ENCODE data around the gene ITPK1.
A peak's percentile ranks its signal among the peaks of the same experiment; 100 is the strongest.

ITPK1 gene

DNA sequence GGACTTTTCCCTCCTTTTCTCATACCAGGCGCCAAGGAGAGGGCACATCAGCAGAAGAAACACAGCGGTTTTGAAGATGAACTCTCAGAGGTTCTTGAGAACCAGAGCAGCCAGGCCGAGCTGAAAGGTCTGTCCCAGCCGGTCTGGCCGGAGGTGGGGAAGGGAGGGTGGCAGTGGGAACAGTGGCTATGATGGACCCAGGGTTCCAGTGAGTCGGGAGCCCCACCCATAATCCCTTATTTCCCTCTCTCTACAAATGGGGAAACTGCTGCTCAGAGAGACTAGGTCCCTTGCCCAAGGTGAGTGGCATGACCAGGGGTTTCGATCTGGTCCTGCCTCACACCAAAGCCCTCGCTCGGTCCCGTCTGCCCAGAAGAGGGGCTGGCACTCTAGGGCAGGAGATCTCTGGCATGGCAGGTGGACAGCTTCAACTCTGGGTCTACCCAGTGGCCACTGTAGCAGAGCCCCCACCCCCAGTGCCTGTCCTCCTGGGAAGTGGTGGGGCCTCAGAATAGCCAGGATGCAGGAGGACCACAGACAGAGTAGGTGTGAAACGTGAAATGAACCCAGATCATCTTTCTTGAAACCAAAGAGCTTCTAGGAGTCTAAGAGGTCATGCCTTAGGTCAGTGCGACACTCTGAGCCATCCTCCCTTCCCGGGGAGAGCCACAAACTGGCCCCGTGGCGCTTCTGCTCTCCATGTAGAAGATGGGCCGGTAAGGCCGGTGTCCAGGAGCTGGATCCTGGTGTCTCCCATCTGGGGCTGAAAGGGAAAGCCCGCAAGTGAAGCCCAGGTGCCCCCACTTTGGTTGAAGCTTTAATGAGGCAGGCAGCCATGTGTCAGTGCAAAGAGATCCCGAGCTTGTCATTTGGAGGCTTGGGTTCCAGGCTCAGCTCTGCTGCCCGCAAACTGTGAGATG, 185.8 kb downstream of the ITPK1 start:
- DNase-seq: no peak
- Mint-ChIP-seq H3K27ac (no peak overlapping the region), H3K4me1 (ENCODE audit: low read depth in 2 of 2) (no peaks in the 10 kb centered on the region), H3K4me3 (no peak overlapping the region), H3K36me3 (ENCODE audit: insufficient read depth) (peaks cover 3% of the 10 kb centered on the region), H3K27me3 (peaks cover 8 to 18% of the 10 kb centered on the region in 2 donors), H3K9me3 (no peaks in the 10 kb centered on the region)
- ATAC-seq (replicated peaks): no peak

- Mint-ChIP-seq H3K9me3 (no peaks in the 10 kb centered on the region), H3K27me3 (peaks cover 12 to 27% of the 10 kb centered on the region in 2 donors), H3K4me3 (no peak overlapping the region), H3K4me1 (ENCODE audit: low read depth in 2 of 2) (peaks cover 1% of the 10 kb centered on the region in 2 donors), H3K36me3 (ENCODE audit: insufficient read depth) (peaks cover 2% of the 10 kb centered on the region), H3K27ac (no peak overlapping the region)
- DNase-seq (no peak), ATAC-seq (replicated peaks) (no peak)
These were observed 186.6 kb downstream of the ITPK1 start for GRCh38 chr14:92928961-92929688.

GRCh38 chr14:92928258-92928629, 187.5 kb downstream of the ITPK1 start:
- Mint-ChIP-seq H3K4me1 (ENCODE audit: low read depth in 2 of 2) (peaks cover 3 to 4% of the 10 kb centered on the region in 2 donors), H3K9me3 (no peaks in the 10 kb centered on the region), H3K27me3 (peaks cover 12 to 34% of the 10 kb centered on the region in 2 donors), H3K27ac (no peak overlapping the region), H3K4me3 (no peak overlapping the region), H3K36me3 (ENCODE audit: insufficient read depth) (no peaks in the 10 kb centered on the region)
- ATAC-seq (replicated peaks): no peak
- no peak for DNase-seq

DNA sequence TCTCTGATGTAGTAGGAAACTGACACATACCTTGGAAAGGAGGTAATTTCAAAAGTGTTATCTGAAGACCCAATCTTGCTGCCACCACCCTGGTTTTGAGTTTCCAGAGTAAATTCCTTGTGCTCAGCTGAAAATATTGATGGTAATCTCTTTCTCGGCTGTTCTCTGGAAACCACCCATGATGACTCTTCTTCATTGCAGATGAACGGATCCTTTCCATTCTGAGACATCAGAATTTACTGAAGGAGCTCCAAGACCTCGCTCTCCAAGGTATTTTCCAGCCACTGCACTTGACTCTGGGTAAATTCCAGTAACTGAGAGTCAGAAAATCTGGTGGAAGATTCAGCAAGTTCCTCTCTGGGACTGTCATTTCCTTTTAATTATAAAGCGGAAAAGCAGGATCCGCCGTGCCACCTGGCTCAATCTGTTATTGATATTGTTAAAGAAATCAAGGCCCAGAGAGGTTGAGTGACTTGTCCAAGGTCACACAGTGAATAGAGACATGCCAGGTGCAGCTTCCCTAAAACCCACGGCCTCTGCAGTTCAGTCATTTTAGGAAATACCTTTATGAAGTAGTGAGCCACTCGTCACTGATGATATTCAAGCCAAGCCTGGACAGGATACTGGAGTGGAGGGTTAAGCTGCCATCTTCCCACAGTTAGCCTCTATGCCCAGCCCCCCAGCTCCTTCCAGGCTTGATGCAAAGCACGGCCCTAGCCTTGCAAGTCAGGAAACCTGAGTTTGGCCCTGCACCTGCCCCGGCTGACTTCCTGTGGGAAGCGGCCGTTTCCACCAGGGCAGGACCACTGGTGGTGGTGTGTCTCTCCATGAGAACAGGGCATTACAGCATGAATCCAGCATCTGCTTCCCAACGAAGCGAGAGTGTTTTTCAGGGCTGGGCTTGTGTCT, 188.1 kb downstream of the ITPK1 start:
- H3K36me3 Mint-ChIP-seq (ENCODE audit: insufficient read depth): no peaks in the 10 kb centered on the region
- no peak overlapping the region for H3K27ac Mint-ChIP-seq
- ATAC-seq (replicated peaks) (no peak), DNase-seq (no peak)
- peaks cover 3 to 5% of the 10 kb centered on the region in 2 donors for H3K4me1 Mint-ChIP-seq (ENCODE audit: low read depth in 2 of 2)
- H3K9me3 Mint-ChIP-seq: peaks cover 0 to under 1% of the 10 kb centered on the region in 2 donors
- H3K27me3 Mint-ChIP-seq: peaks cover 12 to 37% of the 10 kb centered on the region in 2 donors
- no peak overlapping the region for H3K4me3 Mint-ChIP-seq

DNA sequence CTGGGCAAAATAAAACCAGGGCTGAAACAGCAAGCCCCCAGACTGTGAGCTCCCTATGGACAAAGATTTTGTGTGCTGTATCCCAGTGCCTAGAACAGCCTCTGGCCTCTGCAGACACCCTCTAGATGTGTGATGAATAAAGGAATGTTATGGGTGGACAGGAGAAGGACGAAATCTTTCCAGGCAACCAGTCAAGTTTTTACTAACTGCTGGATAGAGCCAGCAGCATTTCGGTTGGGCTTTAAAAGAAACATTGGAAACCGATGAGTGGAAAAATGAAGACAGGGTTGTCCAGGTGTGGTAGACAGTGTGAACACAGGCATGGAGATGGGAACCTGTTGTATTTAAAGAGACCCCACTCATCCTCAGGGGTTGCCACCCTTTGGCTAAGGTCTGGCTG, 188.8 kb downstream of the ITPK1 start:
- Mint-ChIP-seq H3K4me3 (no peak overlapping the region), H3K4me1 (ENCODE audit: low read depth in 2 of 2) (peaks cover 5 to 7% of the 10 kb centered on the region in 2 donors), H3K9me3 (peaks cover 0 to 3% of the 10 kb centered on the region in 2 donors), H3K27me3 (peaks cover 13 to 44% of the 10 kb centered on the region in 2 donors), H3K27ac (no peak overlapping the region), H3K36me3 (ENCODE audit: insufficient read depth) (no peaks in the 10 kb centered on the region)
- DNase-seq (no peak), ATAC-seq (replicated peaks) (no peak)

DNA sequence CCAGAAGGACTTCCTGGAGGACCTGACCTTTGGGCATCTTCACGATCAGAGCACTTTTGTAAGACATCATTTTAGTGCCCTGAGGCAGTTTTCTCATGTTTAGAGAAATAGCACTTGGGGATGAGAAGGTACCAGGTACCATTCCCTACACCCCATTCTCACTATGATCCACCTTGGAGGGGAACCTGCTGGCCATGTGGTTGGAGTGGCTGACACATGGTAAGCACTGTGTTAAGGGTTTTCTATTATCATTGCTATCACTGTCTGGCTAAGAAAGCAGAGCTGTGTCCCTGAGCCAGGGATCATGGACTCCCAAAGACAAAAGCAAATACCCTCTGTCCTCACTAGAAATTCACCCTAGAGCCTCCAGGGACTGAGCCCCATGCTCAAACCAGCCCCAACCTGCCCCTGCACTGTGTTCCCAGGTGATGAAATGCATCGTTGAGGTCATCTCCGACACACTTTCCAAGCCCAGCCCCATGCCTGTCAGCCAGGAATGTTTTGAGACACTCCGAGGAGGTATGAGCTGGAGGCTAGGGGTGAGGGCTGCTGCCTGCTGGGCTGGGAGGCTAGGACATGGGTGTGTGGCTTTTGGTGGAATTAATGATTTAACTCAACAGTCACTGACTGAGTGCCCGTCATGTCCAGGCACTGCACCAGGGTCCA, 189.4 kb downstream of the ITPK1 start:
- Mint-ChIP-seq H3K4me3 (no peak overlapping the region), H3K27me3 (peaks cover 19 to 50% of the 10 kb centered on the region in 2 donors), H3K9me3 (peaks cover 0 to 3% of the 10 kb centered on the region in 2 donors), H3K4me1 (ENCODE audit: low read depth in 2 of 2) (peaks cover 5 to 7% of the 10 kb centered on the region in 2 donors), H3K27ac (no peak overlapping the region), H3K36me3 (ENCODE audit: insufficient read depth) (peaks cover under 1% of the 10 kb centered on the region)
- DNase-seq: no peak
- no peak for ATAC-seq (replicated peaks)

- Mint-ChIP-seq H3K4me1 (ENCODE audit: low read depth in 2 of 2) (peaks cover 5 to 7% of the 10 kb centered on the region in 2 donors), H3K4me3 (no peak overlapping the region), H3K27me3 (peaks cover 24 to 57% of the 10 kb centered on the region in 2 donors), H3K36me3 (ENCODE audit: insufficient read depth) (peaks cover 3% of the 10 kb centered on the region), H3K9me3 (peaks cover 0 to 3% of the 10 kb centered on the region in 2 donors), H3K27ac (peak overlapping the region in 1 of 2 donors; percentile 55)
- ATAC-seq (replicated peaks) (no peak), DNase-seq (no peak)
These were observed 190.3 kb downstream of the ITPK1 start for GRCh38 chr14:92925446-92925845.

DNA sequence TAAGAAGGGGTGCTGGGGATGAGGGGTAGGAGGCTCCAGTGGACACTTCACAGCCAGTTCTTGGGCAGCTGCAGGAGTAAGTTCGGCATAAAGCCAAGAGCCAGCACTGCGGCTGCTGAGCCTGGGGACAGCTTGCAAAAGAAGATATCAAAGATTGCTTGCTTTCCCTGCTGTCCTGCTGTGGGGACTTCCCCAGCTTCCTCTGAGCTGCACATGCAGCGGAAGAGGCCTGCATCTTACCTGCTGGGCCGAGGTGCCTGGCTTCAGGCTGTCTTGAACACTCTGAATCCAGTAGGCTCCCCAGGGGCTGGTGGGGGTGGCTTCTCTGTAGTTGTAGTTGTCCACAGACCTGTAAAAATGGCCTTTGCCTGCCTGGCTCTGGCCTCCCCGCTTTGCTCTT, 191.5 kb downstream of the ITPK1 start:
- no peak overlapping the region for H3K4me3 Mint-ChIP-seq
- H3K9me3 Mint-ChIP-seq: peaks cover 0 to 3% of the 10 kb centered on the region in 2 donors
- ATAC-seq (replicated peaks) (no peak), DNase-seq (no peak)
- peaks cover 3% of the 10 kb centered on the region for H3K36me3 Mint-ChIP-seq (ENCODE audit: insufficient read depth)
- H3K27me3 Mint-ChIP-seq: peaks cover 24 to 59% of the 10 kb centered on the region in 2 donors
- no peak overlapping the region for H3K27ac Mint-ChIP-seq
- H3K4me1 Mint-ChIP-seq (ENCODE audit: low read depth in 2 of 2): peaks cover 5 to 7% of the 10 kb centered on the region in 2 donors

GRCh38 chr14:92923744-92924103, 192.0 kb downstream of the ITPK1 start:
- DNase-seq: no peak
- Mint-ChIP-seq H3K27ac (no peak overlapping the region), H3K9me3 (peaks cover 0 to 3% of the 10 kb centered on the region in 2 donors), H3K36me3 (ENCODE audit: insufficient read depth) (peaks cover 3% of the 10 kb centered on the region), H3K27me3 (peaks cover 24 to 65% of the 10 kb centered on the region in 2 donors), H3K4me3 (no peak overlapping the region), H3K4me1 (ENCODE audit: low read depth in 2 of 2) (peaks cover 5 to 7% of the 10 kb centered on the region in 2 donors)
- no peak for ATAC-seq (replicated peaks)

DNA sequence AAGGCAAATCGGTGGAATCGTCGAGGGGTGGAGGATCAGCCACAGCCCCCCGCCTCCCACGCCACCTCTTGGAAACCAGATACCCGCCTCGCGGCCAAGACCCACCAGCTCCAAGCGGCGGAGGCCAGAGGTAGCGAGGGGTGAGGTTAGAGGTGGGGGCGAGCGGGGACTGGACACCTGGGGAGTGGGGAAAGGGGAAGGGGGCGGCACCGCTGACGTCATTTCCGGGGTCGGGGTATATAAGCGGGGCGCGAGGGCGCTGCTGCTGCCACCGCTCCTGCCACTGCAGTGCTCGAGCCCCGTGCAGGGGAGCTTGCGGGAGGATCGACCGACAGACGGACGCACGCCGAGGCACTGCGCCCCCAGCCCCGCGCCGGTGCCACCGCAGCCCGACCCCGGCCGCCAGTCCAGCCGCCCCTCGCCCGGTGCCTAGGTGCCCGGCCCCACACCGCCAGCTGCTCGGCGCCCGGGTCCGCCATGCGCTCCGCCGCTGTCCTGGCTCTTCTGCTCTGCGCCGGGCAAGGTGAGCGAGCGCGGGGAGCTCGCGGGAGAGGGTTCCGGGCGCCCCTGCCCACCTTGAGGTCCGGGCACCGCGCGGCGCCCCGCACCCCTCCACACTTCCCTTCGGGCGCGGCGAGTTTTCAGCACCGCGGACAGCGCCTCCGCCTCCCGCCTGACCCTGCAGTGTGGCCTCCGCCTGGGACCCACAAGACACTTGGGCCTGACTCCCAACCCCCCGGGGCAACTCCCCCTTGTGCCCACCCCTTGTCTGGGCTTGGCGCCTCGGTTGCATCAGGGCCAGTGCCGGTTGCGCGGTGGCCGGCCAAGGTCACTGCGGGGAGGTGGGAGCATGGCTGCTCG, 192.6 kb downstream of the ITPK1 start, which contains the start of gene CHGA:
Gene CHGA (plus strand): TSS at position 268 of the 861 bp plus-strand sequence. CDS start 210 bp downstream, at position 478.
- H3K27me3 Mint-ChIP-seq: peaks cover 25 to 70% of the 10 kb centered on the region in 2 donors
- peaks cover 3% of the 10 kb centered on the region for H3K36me3 Mint-ChIP-seq (ENCODE audit: insufficient read depth)
- peaks cover 5 to 7% of the 10 kb centered on the region in 2 donors for H3K4me1 Mint-ChIP-seq (ENCODE audit: low read depth in 2 of 2)
- peak; percentile 61 for ATAC-seq (replicated peaks)
- H3K9me3 Mint-ChIP-seq: peaks cover 0 to 3% of the 10 kb centered on the region in 2 donors
- H3K4me3 Mint-ChIP-seq: no peak within 1 kb of the TSS
- DNase-seq: peak; percentile 15 to 30 (median 18)
- no peak within 1 kb of the TSS for H3K27ac Mint-ChIP-seq

- H3K4me1 Mint-ChIP-seq (ENCODE audit: low read depth in 2 of 2): peaks cover 5 to 7% of the 10 kb centered on the region in 2 donors
- H3K27me3 Mint-ChIP-seq: peaks cover 31 to 79% of the 10 kb centered on the region in 2 donors
These were observed 193.5 kb downstream of the ITPK1 start for GRCh38 chr14:92922155-92922735.

More at GRCh38 chr14:92922155-92922735, 193.5 kb downstream of the ITPK1 start:
- Mint-ChIP-seq H3K36me3 (ENCODE audit: insufficient read depth) (peaks cover 3% of the 10 kb centered on the region), H3K27ac (no peak overlapping the region), H3K4me3 (no peak overlapping the region), H3K9me3 (peaks cover 0 to 3% of the 10 kb centered on the region in 2 donors)
- DNase-seq (no peak), ATAC-seq (replicated peaks) (no peak)
